NCI-H1694 (cell line): ENCODE results near the gene PLCB4.

Experiments
- DNase-seq: peaks from one replicate; lab custom pipeline; 2025; lab: John Stamatoyannopoulos, UW

Gene PLCB4

DNA sequence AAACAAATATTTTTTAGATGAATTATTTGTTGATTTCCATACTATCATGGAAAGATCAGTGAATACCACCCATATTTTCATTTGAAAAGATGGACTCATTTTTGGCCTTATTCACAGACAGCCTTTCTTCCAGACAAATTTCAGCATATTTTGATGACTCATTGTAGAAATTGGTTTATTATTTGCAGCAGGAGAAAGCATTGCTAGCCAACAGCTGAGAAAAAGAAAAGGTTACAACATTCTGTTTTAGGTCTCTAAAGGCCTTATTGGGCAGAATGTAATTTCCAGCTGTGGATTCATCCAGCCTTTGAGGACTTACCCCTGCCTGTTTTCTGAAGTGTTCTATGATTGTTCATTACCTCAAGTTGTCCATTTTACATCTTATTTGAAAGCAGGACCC is 201.9 kb downstream of the PLCB4 start:
- DNase-seq, result no peak

DNA sequence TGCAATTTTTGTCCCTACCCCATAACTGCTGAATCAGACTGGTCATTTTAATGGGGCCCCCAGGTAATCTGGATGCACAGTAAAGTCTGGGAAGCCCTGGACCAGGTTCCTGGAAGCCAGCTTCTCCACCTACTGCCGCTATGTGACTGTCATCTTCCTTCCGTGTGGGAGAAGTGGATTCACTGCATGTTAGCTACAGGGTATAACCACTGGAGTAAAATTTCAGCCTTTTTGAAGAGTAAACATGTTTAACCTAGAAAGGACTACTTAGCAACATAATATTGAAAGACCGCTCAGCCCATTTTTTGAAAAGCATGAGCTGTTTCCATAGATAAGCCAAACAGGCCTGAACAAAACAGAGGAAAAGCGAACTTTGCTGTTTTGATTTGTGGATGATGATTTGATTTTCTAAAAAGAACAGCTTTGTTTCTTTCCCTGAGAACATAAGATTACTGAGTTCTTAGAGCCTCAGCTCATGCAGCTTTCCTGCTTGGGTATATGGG is 208.1 kb downstream of the PLCB4 start:
- DNase-seq, result no peak

DNA sequence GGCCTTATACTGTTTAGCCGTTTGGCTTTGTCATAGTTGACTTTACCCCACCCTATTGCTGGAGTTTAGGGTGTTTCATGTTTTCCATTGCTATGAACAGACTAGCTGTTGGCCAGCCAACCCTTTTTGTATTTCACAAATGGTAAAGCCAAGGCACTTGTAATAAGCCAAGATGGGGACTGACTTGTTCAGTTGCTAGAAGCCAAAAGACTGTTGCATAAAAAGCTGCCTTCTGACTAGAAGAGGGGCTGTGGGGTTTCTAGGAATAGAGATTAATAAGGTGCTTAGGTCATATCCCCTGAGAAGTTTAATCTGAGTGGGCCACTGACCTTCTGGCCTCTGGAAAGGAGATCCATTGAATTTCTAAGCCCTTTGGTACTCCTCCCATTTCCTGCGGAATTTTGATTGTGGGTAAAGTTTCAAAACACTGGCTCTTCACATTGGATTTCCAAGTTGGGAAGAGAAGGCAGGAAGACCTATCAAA is 211.1 kb downstream of the PLCB4 start:
- no peak for DNase-seq

DNA sequence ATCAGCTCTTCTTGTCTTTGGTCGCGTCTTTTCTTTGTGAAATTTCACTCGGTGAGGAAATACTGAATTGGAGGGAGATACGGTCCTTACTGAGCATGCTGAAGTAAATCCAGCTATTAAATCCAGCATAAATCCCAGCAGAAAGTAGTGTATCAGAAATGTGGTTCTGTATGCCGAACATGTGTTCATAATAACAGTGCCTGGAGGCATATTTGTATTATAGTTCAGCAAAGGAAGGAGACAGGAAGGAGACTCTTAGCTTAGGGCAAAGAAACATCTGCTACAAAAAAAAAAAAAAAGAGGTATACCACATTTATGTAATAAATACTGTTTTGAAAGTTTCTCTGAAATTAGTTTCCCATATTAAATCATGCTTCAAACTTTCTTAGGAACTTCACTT is 211.8 kb downstream of the PLCB4 start:
- no peak for DNase-seq

- DNase-seq, result no peak
Measured at GRCh38 chr20:9281803-9282202, 212.9 kb downstream of the PLCB4 start.

- no peak for DNase-seq
Measured at GRCh38 chr20:9285617-9286016, 216.7 kb downstream of the PLCB4 start.

- no peak for DNase-seq
Measured at GRCh38 chr20:9286501-9287461, 217.9 kb downstream of the PLCB4 start.

- no peak for DNase-seq
Measured at GRCh38 chr20:9287826-9288225, 218.9 kb downstream of the PLCB4 start.

DNA sequence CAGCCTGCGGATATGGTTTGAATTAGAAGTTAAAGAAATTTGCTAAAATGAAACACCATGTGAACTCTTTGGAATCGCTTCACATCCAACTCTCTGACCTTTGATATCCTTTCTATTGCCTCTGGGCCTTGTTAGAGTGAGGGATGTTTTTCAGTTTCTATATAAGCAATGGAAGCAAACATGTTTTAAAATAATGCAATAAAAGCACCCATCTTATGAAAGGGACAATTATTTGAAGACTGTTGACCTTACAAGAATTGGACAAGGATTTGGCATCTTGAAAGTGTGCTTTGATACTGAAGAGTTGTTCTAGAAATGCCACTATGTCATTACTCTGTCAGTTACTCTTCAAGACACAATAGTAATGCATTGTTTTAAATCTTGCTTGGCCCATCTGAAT is 221.4 kb downstream of the PLCB4 start:
- no peak for DNase-seq

GRCh38 chr20:9293145-9293544 is 224.3 kb downstream of the PLCB4 start:
- no peak for DNase-seq

- DNase-seq, result no peak
Measured at GRCh38 chr20:9294041-9294440, 225.2 kb downstream of the PLCB4 start.

GRCh38 chr20:9298906-9299305 is 230.0 kb downstream of the PLCB4 start:
- no peak for DNase-seq

- DNase-seq, result no peak
Measured at GRCh38 chr20:9300080-9300479, 231.2 kb downstream of the PLCB4 start.

DNA sequence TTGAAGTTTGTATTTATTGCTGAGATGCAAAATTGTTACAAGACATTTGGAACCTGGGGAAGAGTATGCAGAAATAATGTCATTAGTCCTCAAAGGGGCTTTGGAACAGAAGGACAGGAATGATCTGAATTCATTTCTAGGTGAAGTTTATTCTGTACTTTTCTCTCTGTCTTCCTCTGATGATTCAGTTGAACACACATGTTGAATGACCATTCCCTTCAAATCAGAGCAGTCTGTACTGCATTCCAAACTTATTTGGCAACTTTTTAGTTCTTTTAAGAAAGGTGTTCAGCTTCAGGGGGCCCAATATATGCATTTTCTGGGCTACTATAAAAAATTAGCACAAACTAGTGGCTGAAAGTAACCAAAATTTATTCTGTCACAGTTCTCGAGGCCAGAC is 231.6 kb downstream of the PLCB4 start:
- no peak for DNase-seq

DNA sequence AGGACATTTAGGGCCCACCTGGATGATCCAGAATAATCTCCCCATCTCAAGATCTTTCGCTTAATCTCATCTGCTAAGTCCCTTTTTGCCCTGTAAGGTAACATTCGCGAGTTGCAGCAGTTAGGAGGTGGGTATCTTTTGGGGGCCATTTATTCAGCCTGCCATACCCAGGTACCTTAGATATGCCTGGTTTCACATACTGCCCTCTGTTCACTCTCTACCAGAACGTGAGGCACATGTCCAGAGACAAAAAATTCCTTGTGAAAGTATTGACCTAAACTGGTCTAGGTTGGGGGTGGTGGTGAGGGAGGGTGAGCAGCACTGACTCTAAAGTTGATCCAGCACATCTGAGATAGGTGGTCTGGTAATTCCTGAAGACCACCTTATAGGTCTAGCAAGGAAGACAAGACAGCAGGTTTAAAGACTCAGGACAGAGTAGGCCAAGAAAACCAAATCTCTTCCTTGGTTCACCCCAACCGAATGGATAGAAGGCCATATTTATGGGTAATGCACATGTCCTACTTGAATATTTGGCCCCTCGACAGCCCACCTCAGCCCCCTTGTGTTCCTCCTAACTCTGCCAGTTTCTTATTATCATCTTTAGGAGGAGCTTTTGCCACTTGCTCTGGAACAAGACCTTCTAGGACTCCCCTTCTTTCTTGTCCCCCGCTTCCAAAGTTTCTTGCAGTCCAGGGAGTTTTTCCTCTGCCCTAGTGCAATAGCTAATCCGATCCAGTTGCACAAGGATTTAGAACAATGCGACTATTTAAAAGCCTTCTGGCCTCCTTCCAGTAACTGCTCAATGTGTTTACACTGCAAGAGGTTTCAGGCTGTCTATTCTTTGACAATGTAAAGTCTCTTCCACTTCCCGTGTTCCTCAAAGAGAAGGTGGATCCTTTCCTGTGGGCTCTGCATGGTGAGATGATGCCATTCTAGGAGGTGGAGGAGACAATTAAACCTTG is 232.5 kb downstream of the PLCB4 start:
- DNase-seq, result no peak

GRCh38 chr20:9302091-9302462 is 233.2 kb downstream of the PLCB4 start:
- no peak for DNase-seq

DNA sequence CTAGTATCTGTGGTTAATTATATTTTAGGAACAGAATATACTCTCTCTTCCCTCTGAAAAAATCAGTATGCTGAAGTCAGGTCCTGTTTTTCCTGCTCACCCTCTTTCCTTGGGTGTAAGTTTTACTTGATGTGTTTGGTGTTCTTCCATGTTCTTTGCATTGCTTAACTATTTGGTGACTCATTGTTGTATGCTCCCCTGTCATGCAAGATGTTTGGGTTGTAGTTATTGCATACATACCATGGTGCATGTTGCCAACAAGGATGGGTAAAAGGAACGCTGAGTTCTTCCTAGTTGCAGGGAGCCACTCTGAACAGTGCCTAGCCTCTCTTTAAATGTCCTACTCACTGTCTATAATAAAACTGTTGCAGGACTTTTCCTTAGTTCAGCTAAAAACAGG is 237.6 kb downstream of the PLCB4 start:
- no peak for DNase-seq

GRCh38 chr20:9308056-9308455 is 239.2 kb downstream of the PLCB4 start:
- no peak for DNase-seq

- no peak for DNase-seq
Measured at GRCh38 chr20:9311132-9311531, 242.2 kb downstream of the PLCB4 start.

- no peak for DNase-seq
Measured at GRCh38 chr20:9319687-9320384, 250.9 kb downstream of the PLCB4 start.

GRCh38 chr20:9321007-9321406 is 252.1 kb downstream of the PLCB4 start:
- no peak for DNase-seq

DNA sequence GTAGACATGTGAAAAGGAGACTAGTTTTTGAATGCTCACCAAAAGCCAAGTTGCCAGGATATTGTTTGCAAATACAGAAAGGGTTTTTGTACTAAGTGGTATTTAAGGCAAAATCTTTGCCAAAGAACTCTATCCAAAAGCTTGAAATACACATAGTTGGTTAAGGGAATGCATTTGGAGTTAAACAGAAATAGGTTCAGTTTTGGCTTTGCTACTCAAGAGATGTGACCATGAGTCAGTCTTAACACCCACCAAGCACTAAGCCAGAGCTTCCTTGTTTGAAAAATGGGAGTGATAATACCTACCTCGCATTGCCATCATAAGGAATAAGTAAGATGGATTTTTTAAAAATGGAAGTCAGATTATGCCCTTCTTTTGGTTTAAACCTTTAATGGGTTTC is 253.8 kb downstream of the PLCB4 start:
- no peak for DNase-seq
